ENCODE measurements around the gene SYNE3.

The SYNE3 gene

GRCh38 chr14:95503365-95504134 is 12.9 kb downstream of the SYNE3 start:
- DNase-seq = no peak

GRCh38 chr14:95502381-95502950 is 14.0 kb downstream of the SYNE3 start:
- no peak for DNase-seq

- no peak for DNase-seq
These were observed 15.6 kb downstream of the SYNE3 start for GRCh38 chr14:95500772-95501401.

DNA sequence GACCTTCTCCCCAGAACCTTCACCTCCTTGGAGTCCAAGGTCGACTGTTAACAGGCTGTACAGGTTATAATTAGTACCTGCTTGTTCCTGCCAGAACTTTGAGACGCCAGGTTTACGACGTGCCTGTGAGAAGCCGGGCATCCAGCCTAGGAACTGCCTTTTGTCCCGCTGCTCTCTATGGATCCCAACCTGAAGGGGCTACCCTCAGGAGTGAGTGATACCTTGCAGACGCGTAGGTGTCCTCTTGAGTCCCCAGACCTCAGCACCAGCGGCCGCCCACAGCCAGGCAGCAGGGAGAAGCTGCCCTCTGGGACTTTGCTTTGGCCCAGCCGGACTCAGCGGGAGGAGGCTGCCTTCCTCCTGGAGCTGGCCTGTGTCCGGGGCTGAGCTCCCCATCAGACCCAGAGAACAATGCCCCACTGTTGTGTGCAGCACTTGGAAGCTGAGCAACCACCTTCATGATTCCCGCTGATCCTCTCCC is 16.2 kb downstream of the SYNE3 start:
- no peak for DNase-seq

DNA sequence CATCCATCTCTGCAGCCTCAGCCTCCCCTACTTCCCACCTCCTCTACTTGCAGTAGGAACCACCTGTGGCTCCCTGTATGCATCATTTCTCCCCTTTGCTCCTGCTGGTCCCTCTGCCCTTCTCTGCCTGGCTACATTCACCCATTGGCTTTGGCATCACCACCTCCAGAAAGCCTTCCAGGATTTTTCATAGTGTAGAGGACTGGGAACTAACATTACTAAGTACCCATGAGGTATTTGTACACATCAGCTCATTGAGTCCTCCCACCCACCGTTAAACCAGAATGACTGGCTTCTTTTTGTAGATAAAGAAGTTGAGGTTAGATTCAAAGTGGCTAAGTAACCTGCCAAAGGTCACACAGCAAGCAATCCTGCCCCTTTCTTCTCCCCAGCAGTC is 17.1 kb downstream of the SYNE3 start:
- DNase-seq = no peak

DNA sequence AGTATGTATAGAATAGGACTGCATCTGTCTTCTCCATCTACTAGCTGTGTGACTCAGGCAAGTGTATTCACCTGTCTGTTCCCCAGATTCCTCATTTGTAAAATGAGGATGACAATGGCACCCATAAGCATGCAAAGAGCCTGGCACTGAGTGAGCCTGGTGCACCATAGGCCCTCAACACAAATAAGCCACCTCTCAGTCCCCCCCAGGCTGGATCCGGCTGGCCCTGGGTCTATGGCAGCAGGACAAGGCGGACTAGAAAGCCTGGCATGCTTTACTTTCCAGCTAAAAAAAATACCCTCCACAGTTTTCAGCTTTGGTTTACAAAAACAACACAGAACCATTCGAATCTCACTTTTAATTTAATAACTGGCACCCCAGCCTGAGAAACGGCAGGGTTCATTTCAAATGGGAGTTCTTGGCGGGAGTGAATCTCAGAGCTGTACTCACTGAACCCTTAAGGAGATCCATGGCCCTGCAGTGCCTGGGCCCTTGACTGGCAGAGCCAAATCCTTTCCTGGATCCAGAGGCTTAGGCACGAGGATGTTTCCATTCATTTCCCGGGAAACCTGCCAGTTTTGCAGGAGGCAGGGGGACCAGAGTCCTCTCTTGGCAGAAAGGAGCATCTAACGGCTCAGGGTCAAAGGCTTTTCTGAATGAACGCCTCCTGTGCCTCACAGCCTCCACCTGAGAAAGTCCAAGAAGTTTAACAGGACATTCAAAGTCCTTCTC is 17.7 kb downstream of the SYNE3 start:
- no peak for DNase-seq

DNA sequence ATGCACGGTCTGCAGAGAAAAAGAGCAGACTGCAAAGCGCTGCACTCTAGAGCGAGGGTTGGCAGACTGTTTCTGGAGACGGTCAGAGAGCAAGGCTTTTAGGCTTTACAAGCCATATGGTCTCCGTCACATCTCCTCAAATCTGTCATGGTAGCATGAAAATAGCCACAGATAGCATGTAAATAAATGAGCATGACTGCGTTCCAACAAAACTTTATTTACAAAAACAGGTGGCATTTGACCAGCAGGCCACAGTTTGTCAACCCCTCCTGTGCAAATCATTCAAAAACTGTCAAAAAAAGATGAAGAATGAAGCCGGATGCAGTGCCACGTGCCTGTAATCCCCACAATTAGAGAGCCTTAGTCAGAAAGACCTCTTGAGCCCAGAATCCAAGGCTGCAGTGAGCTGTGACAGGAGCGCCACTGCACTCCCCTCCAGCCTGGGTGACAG is 18.9 kb downstream of the SYNE3 start:
- DNase-seq = no peak

- DNase-seq = no peak
These were observed 19.7 kb downstream of the SYNE3 start for GRCh38 chr14:95496690-95497259.

GRCh38 chr14:95496111-95496681 is 20.3 kb downstream of the SYNE3 start:
- no peak for DNase-seq

DNA sequence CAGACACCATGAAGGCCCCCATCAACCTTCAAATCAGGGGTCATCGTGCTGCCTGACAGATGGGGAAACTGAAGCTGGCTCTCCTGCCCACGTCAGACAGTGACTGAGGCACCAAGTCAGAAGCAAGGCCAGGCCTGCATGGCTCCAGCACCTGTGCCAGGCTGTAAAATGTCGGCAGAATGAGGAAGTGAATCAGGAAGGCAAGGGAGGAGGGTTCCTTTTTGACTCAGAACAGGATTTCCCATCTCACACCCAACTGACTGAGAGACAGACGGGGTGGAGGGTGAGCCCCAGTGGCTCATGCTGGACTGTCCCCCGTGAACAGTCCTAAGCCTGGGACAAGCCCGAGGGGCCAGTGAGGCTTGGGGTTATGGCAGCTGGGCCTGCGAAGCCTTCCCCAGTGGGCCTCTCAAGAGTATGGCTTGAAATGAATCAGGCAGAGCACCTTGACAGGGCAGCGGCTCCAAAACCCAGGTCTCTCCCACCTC is 20.9 kb downstream of the SYNE3 start:
- no peak for DNase-seq

DNA sequence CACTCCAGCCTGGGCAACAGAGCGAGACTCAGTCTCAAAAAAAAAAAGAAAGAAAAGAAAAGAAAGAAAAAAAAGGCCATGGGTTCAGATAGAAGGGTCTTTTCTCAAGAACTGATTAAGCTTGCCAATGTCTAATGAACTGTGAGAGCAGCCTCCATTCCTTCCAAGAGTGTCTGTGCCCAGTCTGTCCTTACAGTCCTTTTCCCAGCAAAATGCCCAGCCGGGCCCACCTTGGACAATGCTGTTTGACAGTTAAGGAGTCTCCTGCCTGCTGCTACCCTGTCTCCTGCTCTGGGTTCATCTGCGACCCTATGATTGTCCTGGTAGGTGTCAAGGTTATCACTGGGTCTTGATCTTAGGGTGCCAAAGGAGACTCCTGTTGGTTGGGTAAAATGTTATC is 21.4 kb downstream of the SYNE3 start:
- no peak for DNase-seq

- DNase-seq = no peak
These were observed 22.0 kb downstream of the SYNE3 start for GRCh38 chr14:95494456-95494855.

GRCh38 chr14:95493976-95494375 is 22.5 kb downstream of the SYNE3 start:
- no peak for DNase-seq

DNA sequence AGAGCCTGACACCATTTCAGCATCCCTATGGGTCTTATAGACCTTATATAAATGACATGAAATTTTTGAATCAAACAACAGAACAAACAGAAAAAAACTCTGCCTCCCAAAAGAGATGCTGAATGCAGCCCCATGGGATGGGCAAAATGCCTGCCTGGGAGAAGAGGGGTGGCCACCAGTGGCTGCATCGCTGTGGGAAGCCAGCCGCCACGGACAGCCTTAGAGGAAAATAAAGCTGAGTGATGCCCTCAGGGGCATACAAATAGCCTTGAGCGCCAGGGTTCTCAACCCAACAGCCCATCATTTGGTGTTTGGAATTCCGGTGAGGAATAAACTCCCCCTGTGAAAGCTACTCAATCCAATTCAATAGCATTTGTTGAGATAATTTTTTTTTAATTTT is 22.9 kb downstream of the SYNE3 start:
- DNase-seq = no peak

- no peak for DNase-seq
These were observed 24.4 kb downstream of the SYNE3 start for GRCh38 chr14:95491936-95492608.

GRCh38 chr14:95490727-95491451 is 25.6 kb downstream of the SYNE3 start:
- DNase-seq = no peak

GRCh38 chr14:95490138-95490509 is 26.3 kb downstream of the SYNE3 start:
- no peak for DNase-seq

DNA sequence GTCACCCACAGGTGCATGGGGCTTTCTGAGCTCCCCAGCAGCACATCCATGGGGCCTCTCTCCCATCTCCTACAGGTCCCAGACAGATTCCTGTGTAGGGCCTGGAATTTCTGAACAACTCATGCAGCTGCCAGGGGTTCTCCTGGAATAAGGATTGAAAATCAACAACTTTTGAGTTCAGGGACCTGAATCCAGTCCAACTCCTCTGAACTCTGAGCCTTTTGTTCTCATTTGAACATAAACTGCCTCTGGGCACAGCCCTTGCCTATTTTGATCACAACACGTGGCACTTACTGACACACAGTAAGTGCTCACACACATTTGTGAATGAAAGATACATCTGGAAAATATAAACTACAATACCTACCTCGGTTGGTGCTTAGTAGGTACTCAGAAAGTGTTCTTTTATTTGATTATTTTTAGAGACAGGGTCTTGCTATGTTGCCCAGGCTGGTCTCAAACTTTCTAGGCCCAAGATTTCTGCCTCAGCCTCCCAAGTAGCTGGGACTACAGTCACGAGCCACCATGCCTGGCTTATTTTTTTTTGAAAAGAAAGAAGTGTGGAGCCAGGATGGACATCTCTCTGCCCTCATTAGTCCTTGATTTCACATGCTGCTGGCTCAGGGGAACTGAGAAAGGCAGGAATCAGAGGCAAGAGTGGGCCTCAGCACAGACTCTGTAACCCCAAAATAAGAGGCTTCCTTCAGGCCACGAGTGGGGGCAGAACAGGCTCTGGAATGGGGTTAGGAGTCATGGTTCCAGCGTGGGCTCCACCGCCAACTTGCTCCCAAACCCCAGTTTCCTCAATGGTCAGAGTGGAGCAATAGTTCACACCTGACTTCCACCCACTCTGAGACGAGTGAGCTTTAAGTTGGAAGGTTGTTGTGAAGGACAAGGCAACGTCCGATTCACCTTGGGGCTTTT is 27.0 kb downstream of the SYNE3 start:
- DNase-seq = no peak

DNA sequence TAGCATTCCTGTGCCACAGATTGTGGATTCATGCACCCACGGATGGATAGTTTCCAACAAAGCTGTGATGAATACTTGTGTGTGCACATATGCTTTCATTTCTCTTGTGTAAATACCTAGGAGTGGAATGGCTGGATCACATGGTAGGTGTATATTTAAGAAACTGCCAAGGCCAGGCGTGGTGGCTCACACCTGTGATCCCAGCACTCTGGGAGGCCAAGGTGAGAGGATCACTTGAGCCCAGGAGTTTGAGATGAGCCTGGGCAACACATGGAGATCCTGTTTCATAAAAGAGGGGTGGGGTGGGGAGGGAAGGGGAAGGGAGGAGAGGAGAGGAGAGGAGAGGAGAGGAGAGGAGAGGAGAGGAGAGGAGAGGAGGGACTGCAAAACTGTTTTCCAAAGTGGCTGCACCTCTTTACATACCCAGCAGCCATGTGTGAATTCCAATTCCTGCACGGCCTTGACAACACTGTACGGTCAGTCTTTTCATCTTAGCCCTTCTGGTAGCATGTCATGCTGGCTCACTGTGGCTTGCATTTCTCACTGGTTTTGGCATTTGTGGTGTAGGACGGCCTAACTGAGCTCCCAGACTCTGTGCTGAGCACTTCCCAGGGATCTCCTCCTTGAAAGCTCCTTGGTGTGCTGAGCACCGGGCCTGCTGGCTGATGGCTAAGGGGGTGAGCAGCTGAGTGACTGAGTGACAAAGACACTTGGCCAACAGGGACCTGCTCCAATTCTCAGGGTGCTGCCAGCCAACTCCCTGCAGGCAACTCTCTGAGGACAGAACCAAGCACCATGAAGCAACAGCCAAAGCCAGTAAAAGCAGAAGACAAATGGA is 27.9 kb downstream of the SYNE3 start:
- no peak for DNase-seq

Measured in NCI-H2029 (cell line).